A375 (cell line): Measurements from ENCODE around the gene MIEF1. TPM values are rescaled to one million over a fixed set of nuclear protein-coding genes. Genes with fewer than 3 reads are reported as not detected.

Experiments used
- total RNA-seq: library from RNA; depleted of rRNA; stranded (reverse); fragments of >200 nt; shearing (Covaris generic); gene quantifications from 2 replicates; pipeline ENCODE4 v1.2.3, GENCODE V29; 2014; rRNA removed

The MIEF1 gene
- 26.7 and 30.0 TPM in 2 replicates for total RNA-seq

GRCh38 chr22:39502109-39502788 lies at the start of gene MIEF1:
Gene MIEF1, plus strand, starts transcription at chr22:39502290. Its CDS starts 9,005 bp downstream, at chr22:39511295.

GRCh38 chr22:39456522-39457197 lies 45.4 kb upstream of the MIEF1 start, which contains the start of gene MGAT3:
Gene MGAT3, plus strand, starts transcription at chr22:39457012. Its CDS starts 30,336 bp downstream, at chr22:39487348.

GRCh38 chr22:39520226-39521105 lies 18.4 kb downstream of the MIEF1 start, which contains the start of gene ATF4:
Gene ATF4, plus strand, starts transcription at chr22:39520562. Its CDS starts 884 bp downstream, at chr22:39521446.

GRCh38 chr22:39532215-39533073 lies 30.4 kb downstream of the MIEF1 start, which contains the start of gene RPS19BP1:
Gene RPS19BP1, minus strand, starts transcription at chr22:39532748. Its CDS starts 10 bp downstream, at chr22:39532738.

Other genes starting within 250 kb of the MIEF1 start
- 2,938 and 3,056 TPM in 2 replicates for gene RPL3, start 182.7 kb upstream of the MIEF1 start, total RNA-seq
- 6.8 and 8.7 TPM in 2 replicates for gene SYNGR1, start 152.3 kb upstream of the MIEF1 start, total RNA-seq
- 12.1 and 14.0 TPM in 2 replicates for gene TAB1, start 102.5 kb upstream of the MIEF1 start, total RNA-seq
- 0.29 and 0.64 TPM in 2 replicates for gene MGAT3, start 45.3 kb upstream of the MIEF1 start, total RNA-seq
- gene ATF4, start 18.3 kb downstream of the MIEF1 start, total RNA-seq: 643 and 678 TPM in 2 replicates
- 153 and 177 TPM in 2 replicates for gene RPS19BP1, start 30.5 kb downstream of the MIEF1 start, total RNA-seq
- gene CACNA1I, start 68.5 kb downstream of the MIEF1 start, total RNA-seq: not detected in 2 replicates